Right lobe of liver (tissue), 4 donors: ENCODE measurements around the gene PFKFB3.

Source experiments
- CTCF ChIP-seq, 4 donors: fragments of 200-600 bp in 3 of 4; fragments of 450-650 bp in 1 of 4; IDR thresholded peaks; one replicate each; pipeline versions ENCODE4 v1.5.1 to v1.8.0; 2016 to 2022; ENCODE audit warnings: antibody characterized with exemption in 4 of 4, mild to moderate bottlenecking in 2 of 4
- POLR2A ChIP-seq: fragments of 450-650 bp; IDR thresholded peaks from one replicate; pipeline ENCODE4 v1.6.1; 2017; ENCODE audit warnings: antibody characterized with exemption, mild to moderate bottlenecking
- donor health status: DM: no; HTN: no; CAD: no.
- donor health status: DM: no; HTN: no; CAD: no.
- donor health status: DM: no; HTN: yes; CAD: no.

- TF ChIP-seq CTCF (IDR thresholded peaks at IDR 0.05) (no peak), POLR2A (no peak)
Observed at GRCh38 chr10:6161921-6162320, 40.8 kb upstream of the PFKFB3 start.
